Measurements from ENCODE around the gene UPF3A.

The UPF3A gene

GRCh38 chr13:114283576-114283975 is 2.2 kb downstream of the UPF3A start:
- no peak for TF ChIP-seq ZNF384 (IDR thresholded peaks at IDR 0.05)
- TF ChIP-seq SP1 (IDR thresholded peaks at IDR 0.05): no peak
- TF ChIP-seq TARDBP (IDR thresholded peaks at IDR 0.05): no peak
- no peak for TF ChIP-seq FOXM1 (IDR thresholded peaks at IDR 0.05; ENCODE audit: borderline replicate concordance)
- ChIA-PET POLR2A (no interaction called here), CTCF (no interaction called here)
- no peak for DNase-seq (ENCODE audit: extremely low spot score)

GRCh38 chr13:114284680-114285079 is 3.3 kb downstream of the UPF3A start:
- DNase-seq (ENCODE audit: extremely low spot score): no peak
- ChIA-PET CTCF (no interaction called here), POLR2A (no interaction called here)
- TF ChIP-seq NFRKB (IDR thresholded peaks at IDR 0.05): no peak
- TF ChIP-seq FOXM1 (IDR thresholded peaks at IDR 0.05; ENCODE audit: borderline replicate concordance): no peak
- TF ChIP-seq SP1 (IDR thresholded peaks at IDR 0.05): no peak
- no peak for TF ChIP-seq SUZ12 (IDR thresholded peaks at IDR 0.05)

GRCh38 chr13:114285166-114285808 is 3.9 kb downstream of the UPF3A start:
- POLR2A ChIA-PET: no interaction called here

GRCh38 chr13:114286808-114287207 is 5.4 kb downstream of the UPF3A start:
- POLR2A ChIA-PET: no interaction called here
- CTCF ChIA-PET: no interaction called here
- TF ChIP-seq NFRKB (IDR thresholded peaks at IDR 0.05) (no peak), HDGF (IDR thresholded peaks at IDR 0.05; ENCODE audit: borderline replicate concordance) (no peak), ELF4 (IDR thresholded peaks at IDR 0.05) (no peak), TARDBP (IDR thresholded peaks at IDR 0.05) (no peak), ARNT (IDR thresholded peaks at IDR 0.05) (no peak), FOXK2 (IDR thresholded peaks at IDR 0.05) (no peak), CTBP1 (IDR thresholded peaks at IDR 0.05; ENCODE audit: borderline replicate concordance) (no peak), SP1 (IDR thresholded peaks at IDR 0.05) (no peak), PKNOX1 (IDR thresholded peaks at IDR 0.05) (no peak)
- no peak for DNase-seq (ENCODE audit: extremely low spot score)

More at GRCh38 chr13:114285166-114285808, 3.9 kb downstream of the UPF3A start:
- CTCF ChIA-PET: no interaction called here
- no peak for DNase-seq (ENCODE audit: extremely low spot score)
- no peak for TF ChIP-seq SUZ12 (IDR thresholded peaks at IDR 0.05)
- no peak for TF ChIP-seq NFRKB (IDR thresholded peaks at IDR 0.05)
- TF ChIP-seq ARNT (IDR thresholded peaks at IDR 0.05): no peak
- no peak for TF ChIP-seq PKNOX1 (IDR thresholded peaks at IDR 0.05)
- no peak for TF ChIP-seq SP1 (IDR thresholded peaks at IDR 0.05)
- no peak for TF ChIP-seq CTBP1 (IDR thresholded peaks at IDR 0.05; ENCODE audit: borderline replicate concordance)
- TF ChIP-seq HDGF (IDR thresholded peaks at IDR 0.05; ENCODE audit: borderline replicate concordance): no peak
- TF ChIP-seq BHLHE40 (IDR thresholded peaks at IDR 0.05; ENCODE audit: borderline replicate concordance): no peak
- TF ChIP-seq FOXM1 (IDR thresholded peaks at IDR 0.05; ENCODE audit: borderline replicate concordance): no peak
- no peak for TF ChIP-seq LEF1 (IDR thresholded peaks at IDR 0.05; ENCODE audit: borderline replicate concordance)
- TF ChIP-seq L3MBTL2 (conservative IDR thresholded peaks at IDR 0.05): no peak

GRCh38 chr13:114288157-114288591 is 6.8 kb downstream of the UPF3A start:
- no peak for DNase-seq (ENCODE audit: extremely low spot score)
- TF ChIP-seq FOXM1 (IDR thresholded peaks at IDR 0.05; ENCODE audit: borderline replicate concordance) (no peak), L3MBTL2 (conservative IDR thresholded peaks at IDR 0.05) (no peak), LEF1 (IDR thresholded peaks at IDR 0.05; ENCODE audit: borderline replicate concordance) (no peak), ZNF384 (IDR thresholded peaks at IDR 0.05) (no peak), CTBP1 (IDR thresholded peaks at IDR 0.05; ENCODE audit: borderline replicate concordance) (no peak), HDGF (IDR thresholded peaks at IDR 0.05; ENCODE audit: borderline replicate concordance) (no peak), TARDBP (IDR thresholded peaks at IDR 0.05) (no peak), FOXA1 (IDR thresholded peaks at IDR 0.05) (no peak), ARNT (IDR thresholded peaks at IDR 0.05) (no peak), SUZ12 (IDR thresholded peaks at IDR 0.05) (no peak), NFRKB (IDR thresholded peaks at IDR 0.05) (no peak)
- POLR2A ChIA-PET: no interaction called here
- CTCF ChIA-PET: no interaction called here

GRCh38 chr13:114296448-114296847 is 15.0 kb downstream of the UPF3A start:
- ChIA-PET CTCF (no interaction called here), POLR2A (no interaction called here)
- TF ChIP-seq SUZ12 (IDR thresholded peaks at IDR 0.05) (no peak), LEF1 (IDR thresholded peaks at IDR 0.05; ENCODE audit: borderline replicate concordance) (no peak), BHLHE40 (IDR thresholded peaks at IDR 0.05; ENCODE audit: borderline replicate concordance) (no peak), NFRKB (IDR thresholded peaks at IDR 0.05) (no peak), HDGF (IDR thresholded peaks at IDR 0.05; ENCODE audit: borderline replicate concordance) (no peak), CTBP1 (IDR thresholded peaks at IDR 0.05; ENCODE audit: borderline replicate concordance) (no peak), PKNOX1 (IDR thresholded peaks at IDR 0.05) (no peak), ZNF384 (IDR thresholded peaks at IDR 0.05) (no peak), FOXM1 (IDR thresholded peaks at IDR 0.05; ENCODE audit: borderline replicate concordance) (no peak), L3MBTL2 (conservative IDR thresholded peaks at IDR 0.05) (no peak), FOXK2 (IDR thresholded peaks at IDR 0.05) (no peak), ELF4 (IDR thresholded peaks at IDR 0.05) (no peak), FOXA1 (IDR thresholded peaks at IDR 0.05) (no peak), TARDBP (IDR thresholded peaks at IDR 0.05) (no peak)

GRCh38 chr13:114296902-114297301 is 15.5 kb downstream of the UPF3A start:
- CTCF ChIA-PET: no interaction called here
- TF ChIP-seq L3MBTL2 (conservative IDR thresholded peaks at IDR 0.05): no peak
- TF ChIP-seq ELF4 (IDR thresholded peaks at IDR 0.05): no peak
- TF ChIP-seq FOXA1 (IDR thresholded peaks at IDR 0.05): no peak
- no peak for TF ChIP-seq CTBP1 (IDR thresholded peaks at IDR 0.05; ENCODE audit: borderline replicate concordance)
- TF ChIP-seq ZNF384 (IDR thresholded peaks at IDR 0.05): no peak
- TF ChIP-seq NFRKB (IDR thresholded peaks at IDR 0.05): no peak
- TF ChIP-seq FOXK2 (IDR thresholded peaks at IDR 0.05): no peak
- TF ChIP-seq HDGF (IDR thresholded peaks at IDR 0.05; ENCODE audit: borderline replicate concordance): no peak
- no peak for TF ChIP-seq SP1 (IDR thresholded peaks at IDR 0.05)
- no peak for TF ChIP-seq ARNT (IDR thresholded peaks at IDR 0.05)
- TF ChIP-seq SUZ12 (IDR thresholded peaks at IDR 0.05): no peak
- no peak for TF ChIP-seq FOXM1 (IDR thresholded peaks at IDR 0.05; ENCODE audit: borderline replicate concordance)
- TF ChIP-seq LEF1 (IDR thresholded peaks at IDR 0.05; ENCODE audit: borderline replicate concordance): no peak
- no peak for TF ChIP-seq BHLHE40 (IDR thresholded peaks at IDR 0.05; ENCODE audit: borderline replicate concordance)
- no peak for TF ChIP-seq PKNOX1 (IDR thresholded peaks at IDR 0.05)
- TF ChIP-seq TARDBP (IDR thresholded peaks at IDR 0.05): no peak
- POLR2A ChIA-PET: no interaction called here
- no peak for DNase-seq (ENCODE audit: extremely low spot score)

More at GRCh38 chr13:114296448-114296847, 15.0 kb downstream of the UPF3A start:
- no peak for DNase-seq (ENCODE audit: extremely low spot score)
